ENCODE data around the gene CTXND1.
A peak's percentile ranks its signal among the peaks of the same experiment; 100 is the strongest.

Gene CTXND1

DNA sequence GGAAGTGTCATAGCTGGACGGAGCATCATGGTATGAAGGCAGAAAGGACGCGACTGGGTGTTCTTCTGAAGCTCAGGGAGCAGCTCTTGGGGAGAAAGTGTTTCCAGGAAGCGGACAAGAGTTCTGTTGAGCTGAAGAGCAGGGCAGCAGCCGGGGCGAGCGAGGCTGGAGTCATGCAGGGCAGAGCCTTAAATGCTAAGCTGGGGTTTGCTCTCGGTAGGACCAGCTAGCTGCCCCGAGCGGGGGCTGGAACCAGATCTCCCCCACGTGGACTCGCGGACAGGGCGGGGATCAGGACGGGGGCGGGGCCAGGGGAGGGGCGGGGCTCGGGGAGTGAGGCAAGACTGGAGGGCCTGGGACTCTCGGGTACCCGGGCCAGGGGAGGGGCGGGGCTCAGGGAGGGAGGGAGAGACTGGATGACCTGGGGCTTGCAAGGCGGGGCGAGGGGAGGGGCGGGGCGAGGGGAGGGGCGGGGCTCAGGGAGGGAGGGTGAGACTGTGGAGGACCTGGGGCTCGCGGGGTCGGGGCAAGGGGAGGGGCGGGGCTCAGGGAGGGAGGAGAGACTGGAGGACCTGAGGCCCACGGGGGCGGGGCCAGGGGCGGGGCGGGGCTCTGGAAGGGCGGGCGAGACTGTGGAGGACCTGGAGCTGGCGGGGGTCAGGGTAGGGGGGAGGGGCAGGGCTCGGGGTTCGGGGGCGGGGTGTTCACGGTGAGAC lies 99.7 kb downstream of the CTXND1 start:
- H3K79me2 ChIP-seq = no peaks in the 10 kb centered on the region
- no peaks in the 10 kb centered on the region for H3K9me3 ChIP-seq (ENCODE audit: control insufficient read depth, low read length)
- H2AFZ ChIP-seq = peak overlapping the region; percentile 73
- H3K36me3 ChIP-seq (ENCODE audit: control insufficient read depth, insufficient read depth, low read length) = no peaks in the 10 kb centered on the region
- no peak overlapping the region for H3K9ac ChIP-seq
- peak overlapping the region; percentile 65 for H3K4me2 ChIP-seq (ENCODE audit: low read length)
- peak overlapping the region; percentile 71 for H3K4me3 ChIP-seq (ENCODE audit: low read depth, low read length)
- H3K4me1 ChIP-seq = no peaks in the 10 kb centered on the region
- TF ChIP-seq CTCF (IDR thresholded peaks at IDR 0.05) = no peak
- peak overlapping the region; percentile 41 for H3K27ac ChIP-seq
- H3K27me3 ChIP-seq (ENCODE audit: control insufficient read depth, insufficient read depth, low read length) = no peaks in the 10 kb centered on the region

DNA sequence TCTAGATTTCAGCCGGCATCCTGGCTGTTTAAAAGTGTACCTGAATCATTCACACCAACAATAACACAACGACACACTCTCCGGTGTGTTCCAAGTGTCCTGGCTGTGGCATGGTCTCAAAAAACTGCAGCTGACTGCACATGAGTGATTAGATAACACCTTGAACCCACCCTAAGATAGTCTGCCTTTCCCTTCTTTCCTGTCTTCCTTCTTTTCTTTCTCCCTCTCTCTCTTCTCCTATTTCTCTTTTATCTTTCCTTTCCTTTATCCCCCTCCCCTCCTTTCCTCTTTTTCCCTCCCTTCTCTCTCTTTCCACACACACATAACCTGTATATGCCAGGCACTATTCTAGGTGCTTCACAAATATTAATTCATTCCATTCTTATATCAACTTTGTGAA lies 100.4 kb downstream of the CTXND1 start:
- no peaks in the 10 kb centered on the region for H3K36me3 ChIP-seq (ENCODE audit: control insufficient read depth, insufficient read depth, low read length)
- peak overlapping the region; percentile 65 for H3K4me2 ChIP-seq (ENCODE audit: low read length)
- H3K4me1 ChIP-seq = no peaks in the 10 kb centered on the region
- no peak overlapping the region for H3K4me3 ChIP-seq (ENCODE audit: low read depth, low read length)
- H3K9me3 ChIP-seq (ENCODE audit: control insufficient read depth, low read length) = no peaks in the 10 kb centered on the region
- no peaks in the 10 kb centered on the region for H3K27me3 ChIP-seq (ENCODE audit: control insufficient read depth, insufficient read depth, low read length)
- peak overlapping the region; percentile 73 for H2AFZ ChIP-seq
- H3K79me2 ChIP-seq = no peaks in the 10 kb centered on the region
- H3K27ac ChIP-seq = peak overlapping the region; percentile 41
- no peak for TF ChIP-seq CTCF (IDR thresholded peaks at IDR 0.05)
- no peak overlapping the region for H3K9ac ChIP-seq

- Histone ChIP-seq H3K27me3 (ENCODE audit: control insufficient read depth, insufficient read depth, low read length) (no peaks in the 10 kb centered on the region), H3K27ac (no peak overlapping the region), H3K4me3 (ENCODE audit: low read depth, low read length) (no peak overlapping the region), H2AFZ (no peak overlapping the region), H3K9ac (no peak overlapping the region), H3K79me2 (no peaks in the 10 kb centered on the region), H3K4me1 (no peaks in the 10 kb centered on the region), H3K4me2 (ENCODE audit: low read length) (no peak overlapping the region), H3K36me3 (ENCODE audit: control insufficient read depth, insufficient read depth, low read length) (no peaks in the 10 kb centered on the region), H3K9me3 (ENCODE audit: control insufficient read depth, low read length) (no peaks in the 10 kb centered on the region)
- TF ChIP-seq CTCF (IDR thresholded peaks at IDR 0.05) = no peak
Measured at GRCh38 chr15:80151148-80151547, 100.9 kb downstream of the CTXND1 start.
